ENCODE results near the gene TLK1.

GRCh38 chr2:170973225-170973491 lies 187.5 kb downstream of the TLK1 start:
- no peak for TF ChIP-seq MAX (IDR thresholded peaks at IDR 0.05)
- no peak for TF ChIP-seq FOXA1 (IDR thresholded peaks at IDR 0.05)
- no peak for TF ChIP-seq TAF1 (conservative IDR thresholded peaks at IDR 0.05)
- no peak for TF ChIP-seq CTCF (IDR thresholded peaks at IDR 0.05; ENCODE audit: low read depth, low read length, missing input control)
- no peak for TF ChIP-seq EGR1 (IDR thresholded peaks at IDR 0.05; ENCODE audit: low read depth in 2 of 2)
- no peak for TF ChIP-seq YY1 (IDR thresholded peaks at IDR 0.05)
- no peak for TF ChIP-seq SP1 (IDR thresholded peaks at IDR 0.05)
